Measurements from ENCODE around the gene INO80B.
"Not testable (repeated sequence)": the region's sequence is repeated elsewhere in the genome, so short reads cannot be mapped to it uniquely, and the experiment has no call there.

The INO80B gene

GRCh38 chr2:74454654-74455511, at the start of gene INO80B:
Gene INO80B (plus strand): TSS chr2:74455087. CDS start chr2:74455117, 30 bp downstream.
- DNase-seq (ENCODE audit: low spot score) = peak; percentile 98

DNA sequence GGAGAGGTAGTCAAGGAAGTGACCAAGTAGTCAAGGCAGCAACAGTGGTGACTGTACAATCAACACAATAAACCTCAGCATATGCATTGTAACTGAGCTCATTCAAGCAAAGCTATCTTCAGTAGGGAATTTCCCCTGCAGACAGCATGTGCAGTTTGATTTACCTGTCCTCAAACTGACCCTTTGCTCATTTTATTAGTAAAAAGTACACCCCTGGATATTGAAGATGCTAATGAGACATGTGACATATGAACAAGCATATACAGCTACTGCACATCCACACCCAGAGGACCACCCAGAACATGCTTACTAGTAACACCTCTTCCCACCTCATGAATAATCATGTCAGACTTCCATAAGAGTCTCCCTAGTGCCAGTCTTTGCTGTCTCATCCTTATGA, 48.9 kb upstream of the INO80B start:
- no peak for DNase-seq (ENCODE audit: low spot score)

- no peak for DNase-seq (ENCODE audit: low spot score)
These were observed 47.2 kb upstream of the INO80B start for GRCh38 chr2:74407682-74408081.

- DNase-seq (ENCODE audit: low spot score) = no peak
These were observed 41.7 kb upstream of the INO80B start for GRCh38 chr2:74413001-74413698.

DNA sequence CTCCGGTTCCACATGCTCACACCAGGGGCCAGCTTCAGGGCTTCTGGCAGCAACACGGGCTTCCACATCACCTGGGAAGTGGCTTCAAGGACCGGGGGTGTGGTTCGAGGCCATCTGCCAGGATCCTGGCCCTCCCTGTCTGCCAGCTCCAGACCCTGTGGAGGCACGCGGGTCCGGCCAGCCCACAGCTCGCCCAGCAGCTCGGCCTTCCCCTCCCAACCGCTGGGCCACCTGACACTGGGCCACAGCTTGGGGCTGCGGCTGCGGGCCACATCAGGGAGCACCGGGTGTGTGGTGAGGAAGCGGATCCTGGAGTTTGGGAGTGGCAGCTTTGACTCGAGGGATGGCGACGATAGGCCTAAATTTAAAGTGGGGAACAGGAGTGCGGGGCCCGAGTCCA, 40.4 kb upstream of the INO80B start:
- no peak for DNase-seq (ENCODE audit: low spot score)

GRCh38 chr2:74414881-74415761, 39.8 kb upstream of the INO80B start:
- peak; percentile 65 for DNase-seq (ENCODE audit: low spot score)

- DNase-seq (ENCODE audit: low spot score) = peak; percentile 29
These were observed 39.0 kb upstream of the INO80B start for GRCh38 chr2:74415762-74416395.

DNA sequence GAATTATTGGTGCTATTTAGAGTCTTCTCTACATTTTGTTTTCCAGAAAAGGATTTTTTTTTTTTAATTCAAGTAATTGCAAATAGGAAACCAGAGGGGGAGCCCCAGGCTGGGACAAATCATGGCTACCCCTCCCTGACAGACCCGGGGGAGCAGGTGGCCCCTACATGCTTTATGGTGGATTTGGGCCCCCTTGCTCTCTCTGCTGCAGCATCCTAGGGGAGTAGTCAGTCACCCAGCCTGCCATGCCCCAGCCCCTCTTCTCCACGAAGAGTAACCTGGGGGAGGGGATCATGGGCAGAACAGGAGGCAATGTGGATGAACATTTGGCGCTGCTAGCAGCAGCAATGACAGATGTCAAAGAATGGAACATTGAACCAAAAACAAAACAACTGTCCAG, 38.1 kb upstream of the INO80B start:
- DNase-seq (ENCODE audit: low spot score) = no peak

DNA sequence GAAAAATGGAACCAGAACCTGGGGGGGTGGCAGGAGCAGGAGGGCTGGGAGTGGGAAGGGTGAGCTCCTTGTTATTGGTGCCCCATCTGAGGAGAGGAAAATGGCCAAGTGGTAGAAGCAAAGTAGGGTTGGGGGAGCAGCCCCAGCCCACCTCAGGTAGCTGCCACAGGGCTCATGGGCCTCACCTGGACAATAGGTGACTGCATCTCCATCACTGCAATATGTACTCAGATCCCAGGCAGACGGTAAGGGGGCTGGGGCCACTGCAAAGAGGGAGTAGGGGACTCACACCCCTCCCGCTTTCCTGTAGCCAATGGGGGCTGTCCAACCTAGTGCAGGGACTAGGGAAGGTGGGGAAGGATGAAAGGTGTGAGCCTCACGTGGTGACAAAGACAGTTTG, 37.7 kb upstream of the INO80B start:
- DNase-seq (ENCODE audit: low spot score) = no peak

DNA sequence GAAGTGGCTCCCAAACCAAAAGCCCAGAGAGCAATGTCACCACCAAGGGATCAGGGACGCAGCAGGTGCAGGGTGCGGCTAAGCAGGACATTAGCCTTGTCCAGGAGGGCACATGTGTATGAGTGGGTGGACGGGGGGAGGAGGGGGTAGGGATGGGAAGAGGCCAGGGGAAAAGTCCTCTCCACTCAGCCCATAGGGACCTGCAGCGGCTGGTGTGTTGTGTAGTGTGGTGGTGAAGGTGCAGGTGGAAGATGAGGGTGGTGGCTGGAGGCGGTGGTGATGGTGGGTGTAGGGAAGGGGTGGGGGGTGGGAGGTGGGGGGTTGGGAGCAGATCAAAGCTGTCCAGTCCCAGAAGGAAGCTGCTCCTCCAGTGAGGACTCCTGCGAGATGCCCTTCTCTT, 37.1 kb upstream of the INO80B start:
- DNase-seq (ENCODE audit: low spot score) = no peak

- DNase-seq (ENCODE audit: low spot score) = no peak
These were observed 36.6 kb upstream of the INO80B start for GRCh38 chr2:74418312-74418711.

DNA sequence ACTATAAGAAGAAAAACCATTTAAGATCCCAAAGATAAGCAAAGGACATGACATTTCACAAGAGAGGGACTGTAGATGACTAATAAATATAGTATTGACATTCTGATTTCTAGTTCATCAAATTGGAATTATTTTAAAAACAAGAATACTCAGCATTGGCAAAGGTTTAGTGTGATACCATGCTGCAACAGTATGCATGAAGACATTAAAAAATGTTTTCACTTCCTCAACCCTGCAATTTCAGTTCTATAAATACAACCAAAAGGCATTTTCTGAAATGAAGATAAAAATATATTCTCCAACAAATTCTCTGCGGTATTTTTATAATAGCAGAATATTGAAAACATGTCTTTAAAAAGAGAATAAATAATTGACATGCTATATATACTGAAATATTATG, 35.5 kb upstream of the INO80B start:
- no peak for DNase-seq (ENCODE audit: low spot score)

DNA sequence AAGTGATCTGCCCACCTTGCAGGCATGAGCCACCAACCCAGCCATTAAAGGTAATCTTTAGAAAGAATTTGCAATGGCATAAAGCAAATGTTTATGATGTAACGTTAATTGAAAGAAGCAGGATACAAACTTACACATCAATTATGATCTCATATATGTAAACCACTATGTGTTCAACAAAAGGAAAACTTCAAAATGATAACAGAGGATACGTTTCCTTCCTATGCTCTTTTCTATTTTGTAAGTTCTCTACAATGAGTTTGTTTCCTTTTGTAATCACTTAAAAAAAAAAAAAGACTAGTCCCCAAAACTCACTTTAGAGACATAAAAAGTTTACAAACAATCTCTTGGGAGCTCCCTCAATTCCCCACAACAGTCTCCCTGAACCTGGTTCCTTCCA, 34.9 kb upstream of the INO80B start:
- no peak for DNase-seq (ENCODE audit: low spot score)

DNA sequence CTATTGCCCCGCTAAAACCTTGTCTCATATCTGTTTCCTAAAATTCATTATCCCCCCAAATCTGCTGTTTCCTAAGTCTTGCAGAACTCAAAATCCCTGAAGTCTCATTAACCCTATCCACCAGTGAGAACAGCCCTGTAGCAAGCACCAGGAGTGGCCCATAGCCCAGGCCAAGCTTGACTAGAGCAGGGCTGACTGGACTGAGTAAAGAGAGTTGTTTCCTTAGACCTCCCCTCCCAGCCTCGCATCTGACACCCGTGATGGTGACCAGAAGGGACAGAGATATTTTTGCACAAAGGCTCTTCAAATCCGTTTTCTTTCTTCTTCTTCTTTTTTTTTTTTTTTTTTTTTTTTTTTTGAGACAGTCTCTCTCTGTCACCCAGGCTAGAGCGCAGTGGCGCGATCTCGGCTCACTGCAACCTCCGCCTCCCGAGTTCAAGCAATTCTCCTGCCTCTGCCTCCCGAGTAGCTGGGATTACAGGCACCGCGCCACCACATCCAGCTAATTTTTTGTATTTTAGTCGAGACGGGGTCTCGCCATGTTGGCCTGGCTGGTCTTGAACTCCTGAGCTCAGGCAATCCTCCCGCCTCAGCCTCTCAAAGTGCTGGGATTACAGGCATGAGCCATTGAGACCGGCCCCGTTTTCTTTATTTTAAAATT, 34.3 kb upstream of the INO80B start:
- DNase-seq (ENCODE audit: low spot score) = not testable (repeated sequence)

DNA sequence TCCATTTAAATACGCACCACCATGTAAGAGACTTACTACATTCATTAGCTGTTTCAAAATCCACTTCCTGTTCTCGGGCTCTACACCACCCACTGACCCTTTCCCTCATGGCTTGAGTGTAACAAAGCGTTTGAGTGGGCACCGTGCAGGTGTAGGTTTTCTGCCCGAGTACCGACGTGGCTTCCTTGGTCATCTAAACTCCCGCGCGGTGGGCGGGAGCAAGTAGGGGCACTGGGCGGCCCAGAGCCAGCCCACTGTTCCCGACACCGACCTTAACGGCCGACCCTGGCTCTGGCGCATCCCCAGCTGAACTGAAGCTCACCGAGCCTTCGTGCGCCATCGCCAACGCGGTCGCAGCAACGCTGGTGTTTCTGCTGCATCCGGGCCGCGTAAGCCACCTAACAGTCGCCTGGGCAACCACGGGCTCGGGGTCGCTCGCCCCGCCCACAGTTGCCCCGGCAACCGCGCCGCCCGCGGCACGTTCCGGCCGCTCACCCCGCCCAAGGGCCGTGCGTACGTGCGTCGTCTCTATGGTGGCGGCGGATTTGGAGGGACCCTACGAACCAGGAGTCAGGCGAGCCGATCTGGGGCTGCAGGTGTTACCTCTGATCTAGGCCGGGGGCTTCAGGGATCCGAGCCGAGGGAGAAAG, 33.5 kb upstream of the INO80B start, which contains the start of the genes C2orf81 and WDR54:
C2orf81 (minus strand) TSS at position 399 of the 650 bp plus-strand sequence; CDS start at position 340, 59 bp downstream.
WDR54 (plus strand) TSS at position 510 of the 650 bp plus-strand sequence. CDS start 424 bp downstream, outside the sequence.
- DNase-seq (ENCODE audit: low spot score) = peak; percentile 93

GRCh38 chr2:74423231-74424095, 31.4 kb upstream of the INO80B start:
- DNase-seq (ENCODE audit: low spot score) = no peak

- DNase-seq (ENCODE audit: low spot score) = peak; percentile 35
These were observed 30.5 kb upstream of the INO80B start for GRCh38 chr2:74424139-74424992.

DNA sequence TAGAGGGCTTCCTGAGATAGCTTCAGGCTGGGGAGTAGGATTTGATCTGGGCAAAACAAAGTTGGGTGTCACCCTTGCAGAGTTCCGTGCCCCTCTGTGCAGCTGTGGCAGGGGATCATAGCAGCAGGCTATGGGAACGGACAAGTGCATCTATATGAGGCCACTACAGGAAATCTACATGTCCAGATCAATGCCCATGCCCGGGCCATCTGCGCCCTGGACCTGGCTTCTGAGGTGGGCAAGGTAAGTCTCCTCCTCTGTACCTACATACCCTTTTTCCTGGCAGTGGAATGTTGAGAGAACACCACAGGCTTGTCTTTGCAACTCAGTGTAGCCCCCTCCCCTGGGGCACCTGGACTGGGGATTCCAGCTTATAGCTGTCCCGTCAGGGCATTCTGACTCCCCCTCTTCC, 29.9 kb upstream of the INO80B start:
- no peak for DNase-seq (ENCODE audit: low spot score)

DNA sequence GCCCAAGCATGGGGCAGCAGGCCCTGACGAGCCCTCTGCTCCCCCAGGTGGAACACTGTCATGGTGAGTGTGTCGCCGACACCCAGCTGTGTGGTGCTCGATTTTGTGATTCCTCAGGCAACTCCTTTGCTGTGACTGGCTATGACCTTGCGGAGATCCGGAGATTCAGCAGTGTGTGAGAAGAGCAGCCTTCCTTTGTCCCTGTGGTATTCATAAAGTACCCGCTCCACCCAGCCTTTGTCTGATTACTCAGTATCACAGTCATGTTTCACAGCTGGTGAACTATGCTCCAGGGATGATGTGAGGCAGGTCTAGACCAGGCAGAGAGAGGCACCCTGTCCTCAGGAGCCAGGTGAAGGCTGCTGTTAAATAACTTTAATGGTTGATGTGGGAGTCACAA, 29.4 kb upstream of the INO80B start:
- no peak for DNase-seq (ENCODE audit: low spot score)
